ENCODE results near the gene ZCCHC9.
"Not testable (repeated sequence)": the region's sequence is repeated elsewhere in the genome, so short reads cannot be mapped to it uniquely, and the experiment has no call there.

GRCh38 chr5:81270394-81271027, 30.9 kb upstream of the ZCCHC9 start:
- TF ChIP-seq EZH2 (IDR thresholded peaks at IDR 0.05; ENCODE audit: insufficient read depth, poor library complexity, severe bottlenecking); EZH2phosphoT487 (IDR thresholded peaks at IDR 0.05; ENCODE audit: insufficient read depth, low read depth): not testable (repeated sequence)

Measured in GM23248 (cell line).